Endothelial cell of umbilical vein (primary cell): Measurements from ENCODE around the gene MEGF11. TPM values are rescaled to one million over a fixed set of nuclear protein-coding genes. Genes with fewer than 3 reads are reported as not detected.

Experiments
- BruUV-seq: library from RNA; stranded (reverse); fragments of 400-500 nt; replicated peaks from 2 replicates; lab custom pipeline; 2021; lab: Mats Ljungman, UMichigan
- CTCF ChIA-PET: fragments of 300-600, 350-600 bp; sonication (Branson Sonifier 250); formaldehyde crosslinking; loops from one replicate; lab custom pipeline; 2021; ENCODE audit warnings: antibody characterized with exemption, inconsistent platforms; lab: Charles Lee
- POLR2A ChIA-PET: fragments of 300-600, 350-600 bp; sonication (Branson Sonifier 250); formaldehyde crosslinking; loops from one replicate; lab custom pipeline; 2021; ENCODE audit warnings: antibody characterized with exemption, inconsistent platforms; lab: Charles Lee
- DNase-seq: peaks from one replicate; pipeline ENCODE4 v3.0.0-alpha.2; 2011; ENCODE audit warnings: low read depth, low spot score
- FAIRE-seq: peaks from 2 replicates; lab custom pipeline; 2011; peaks lifted over from hg19 to GRCh38; lab: Jason Lieb, UNC
- H2AFZ ChIP-seq: 2 replicates; pipeline ENCODE4 v1.6.0; 2012; ENCODE audit warnings: low read depth, low read length, control low read depth, inconsistent platforms
- H3K27ac ChIP-seq: 2 replicates; pipeline ENCODE4 v1.5.1; 2011; ENCODE audit warnings: low read depth, mild to moderate bottlenecking, control low read depth, low read length, moderate library complexity; ENCODE audit not compliant: insufficient read depth
- H3K27me3 ChIP-seq, 2 experiments: 2 replicates each; pipeline versions ENCODE4 v1.6.0 to v1.6.1; 2011; ENCODE audit warnings: low read length in 2 of 2, mixed read lengths in 1 of 2; ENCODE audit not compliant: control insufficient read depth in 2 of 2, insufficient read depth in 2 of 2
- H3K36me3 ChIP-seq, 2 experiments: 2 replicates in 1 of 2; 3 replicates in 1 of 2; pipeline ENCODE4 v1.5.1; 2011; ENCODE audit warnings: low read length in 2 of 2, mild to moderate bottlenecking in 1 of 2, moderate library complexity in 1 of 2; ENCODE audit not compliant: control insufficient read depth in 2 of 2, insufficient read depth in 2 of 2; ENCODE audit errors: extremely low read depth in 1 of 2
- H3K4me1 ChIP-seq: 3 replicates; pipeline ENCODE4 v1.5.1; 2011; ENCODE audit warnings: mild to moderate bottlenecking, low read length; ENCODE audit not compliant: control insufficient read depth, insufficient read depth; ENCODE audit errors: extremely low read depth
- H3K4me2 ChIP-seq: 2 replicates; pipeline ENCODE4 v1.6.1; 2011; ENCODE audit warnings: low read length, control low read depth, mixed read lengths; ENCODE audit not compliant: insufficient read depth
- H3K4me3 ChIP-seq, 3 experiments: fragments of 200-600 bp in 1 of 3; sonication (generic), shearing (Covaris generic) in 1 of 3; replicated peaks in 1 of 3; 2 replicates each; pipeline ENCODE4 v1.5.1; 2011 to 2016; ENCODE audit warnings: control low read depth in 3 of 3, low read length in 3 of 3, mild to moderate bottlenecking in 2 of 3, inconsistent platforms in 1 of 3, low read depth in 1 of 3, moderate library complexity in 1 of 3; ENCODE audit not compliant: insufficient read depth in 1 of 3
- H3K79me2 ChIP-seq: 2 replicates; pipeline ENCODE4 v1.6.0; 2012; ENCODE audit warnings: low read length, inconsistent platforms; ENCODE audit not compliant: control insufficient read depth, insufficient read depth
- H3K9ac ChIP-seq: replicated peaks from 2 replicates; pipeline ENCODE3; 2011; ENCODE audit warnings: low read length, control low read depth; ENCODE audit not compliant: insufficient read depth; ENCODE audit errors: extremely low read depth
- H3K9me1 ChIP-seq: replicated peaks from 3 replicates; pipeline ENCODE4 v1.6.0; 2011; ENCODE audit warnings: mild to moderate bottlenecking, low read length; ENCODE audit not compliant: control insufficient read depth, insufficient read depth; ENCODE audit errors: extremely low read depth
- H3K9me3 ChIP-seq: replicated peaks from 2 replicates; pipeline ENCODE4 v1.5.1; 2012; ENCODE audit warnings: low read length, inconsistent platforms; ENCODE audit not compliant: control insufficient read depth, insufficient read depth
- H4K20me1 ChIP-seq: replicated peaks from 2 replicates; pipeline ENCODE3; 2011; ENCODE audit warnings: mild to moderate bottlenecking, low read length; ENCODE audit not compliant: control insufficient read depth, insufficient read depth; ENCODE audit errors: extremely low read depth
- EZH2 ChIP-seq: IDR thresholded peaks from 2 replicates; pipeline ENCODE4 v1.6.1; 2012; ENCODE audit warnings: borderline replicate concordance, low read depth, mild to moderate bottlenecking, moderate library complexity, low read length, inconsistent platforms; ENCODE audit not compliant: severe bottlenecking
- FOS ChIP-seq: IDR thresholded peaks from 2 replicates; pipeline ENCODE4 v1.6.1; 2011; ENCODE audit warnings: mild to moderate bottlenecking, low read length, moderate library complexity, borderline replicate concordance; ENCODE audit not compliant: insufficient read depth
- GATA2 ChIP-seq: IDR thresholded peaks from 2 replicates; pipeline ENCODE4 v1.7.0; 2011; ENCODE audit warnings: low read depth, mild to moderate bottlenecking, moderate library complexity, mixed read lengths, low read length; ENCODE audit not compliant: insufficient read length, insufficient read depth
- JUN ChIP-seq: IDR thresholded peaks from 2 replicates; pipeline ENCODE4 v1.6.1; 2011; ENCODE audit warnings: borderline replicate concordance, low read depth; ENCODE audit not compliant: insufficient read length, insufficient read depth
- MYC ChIP-seq: IDR thresholded peaks from one replicate; pipeline ENCODE4 v1.6.1; 2011; ENCODE audit warnings: mild to moderate bottlenecking, low read depth, low read length
- dilution Hi-C: fragments of 300-500 bp; cut with MboI; formaldehyde crosslinking; loops from one replicate; pipeline ENCODE4 v1.15.0; 2019; ENCODE audit warnings: low sequenced_read_pairs; ENCODE audit not compliant: extremely low pct_ligation_motif_present
- intact Hi-C: fragments of 100-400 bp; cut with micrococcal nuclease; formaldehyde crosslinking; loops from one replicate; pipeline ENCODE4 v1.10.0; 2022
- polyA plus RNA-seq, 4 experiments: library from polyadenylated mRNA; depleted of rRNA in 3 of 4; stranded (reverse) in 3 of 4; unstranded in 1 of 4; fragments of >200 nt; gene quantifications; 2 replicates each; pipeline versions ENCODE4 v1.2.1 to v1.2.3, GENCODE V29; 2011 to 2012; ENCODE audit warnings: missing spikeins in 1 of 4
- total RNA-seq: library from RNA; stranded (reverse); gene quantifications from 2 replicates; pipeline ENCODE4 v1.2.3, GENCODE V29; 2021
- TF ChIP-seq, protein P1 (sequence below), 2 donors: IDR thresholded peaks; 1 replicate in 1 of 2; 2 replicates in 1 of 2; pipeline ENCODE4 v1.5.1; 2011; ENCODE audit warnings: low read length in 2 of 2, mild to moderate bottlenecking in 2 of 2, moderate library complexity in 2 of 2, control low read depth in 1 of 2, inconsistent platforms in 1 of 2, low read depth in 1 of 2; ENCODE audit not compliant: insufficient read depth in 1 of 2; ENCODE audit errors: extremely low read depth in 1 of 2
- TF ChIP-seq, protein P2 (sequence below): IDR thresholded peaks from 2 replicates; pipeline ENCODE4 v1.6.1; 2011; ENCODE audit not compliant: insufficient read depth, insufficient read length

MEGF11 gene
- total and polyA plus RNA-seq, 2 donors (not counting 3 experiments of a cell fraction or from before 2014, with no cell fraction given) = not detected

DNA sequence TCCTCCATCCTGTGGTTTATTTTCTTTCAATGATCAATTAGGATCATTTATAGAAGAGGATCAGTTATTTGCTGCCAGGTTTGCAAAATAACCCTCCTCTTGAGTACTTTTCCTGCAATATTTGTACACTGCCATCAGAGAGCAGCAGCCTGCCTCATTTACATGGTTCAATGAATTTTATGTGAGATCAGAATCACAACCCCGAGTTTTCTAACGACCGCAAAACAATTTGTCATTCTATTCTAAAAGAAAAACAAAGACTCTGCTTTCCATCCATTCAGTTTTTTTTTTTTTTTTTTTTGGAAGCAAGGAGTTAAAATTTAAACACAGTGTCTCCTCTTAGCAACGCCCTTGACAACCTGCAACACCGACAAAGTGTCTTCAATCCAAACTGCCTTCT, 237.4 kb downstream of the MEGF11 start:
- Histone ChIP-seq H3K79me2 (no peaks in the 10 kb centered on the region), H2AFZ (no peak overlapping the region), H3K27me3 (no peaks in the 10 kb centered on the region), H3K9ac (no peak overlapping the region), H3K9me1 (no peaks in the 10 kb centered on the region), H3K4me2 (no peak overlapping the region), H3K4me1 (no peaks in the 10 kb centered on the region), H3K36me3 (no peaks in the 10 kb centered on the region), H4K20me1 (no peaks in the 10 kb centered on the region), H3K9me3 (no peaks in the 10 kb centered on the region), H3K27ac (no peak overlapping the region), H3K4me3 (no peak overlapping the region)
- dilution Hi-C loops = no loop called here
- POLR2A ChIA-PET = no interaction called here
- FAIRE-seq (no peak), DNase-seq (no peak)
- CTCF ChIA-PET = no interaction called here
- TF ChIP-seq JUN (no peak), MYC (no peak), FOS (no peak), GATA2 (no peak), EZH2 (no peak)
- TF ChIP-seq, protein P1, sequence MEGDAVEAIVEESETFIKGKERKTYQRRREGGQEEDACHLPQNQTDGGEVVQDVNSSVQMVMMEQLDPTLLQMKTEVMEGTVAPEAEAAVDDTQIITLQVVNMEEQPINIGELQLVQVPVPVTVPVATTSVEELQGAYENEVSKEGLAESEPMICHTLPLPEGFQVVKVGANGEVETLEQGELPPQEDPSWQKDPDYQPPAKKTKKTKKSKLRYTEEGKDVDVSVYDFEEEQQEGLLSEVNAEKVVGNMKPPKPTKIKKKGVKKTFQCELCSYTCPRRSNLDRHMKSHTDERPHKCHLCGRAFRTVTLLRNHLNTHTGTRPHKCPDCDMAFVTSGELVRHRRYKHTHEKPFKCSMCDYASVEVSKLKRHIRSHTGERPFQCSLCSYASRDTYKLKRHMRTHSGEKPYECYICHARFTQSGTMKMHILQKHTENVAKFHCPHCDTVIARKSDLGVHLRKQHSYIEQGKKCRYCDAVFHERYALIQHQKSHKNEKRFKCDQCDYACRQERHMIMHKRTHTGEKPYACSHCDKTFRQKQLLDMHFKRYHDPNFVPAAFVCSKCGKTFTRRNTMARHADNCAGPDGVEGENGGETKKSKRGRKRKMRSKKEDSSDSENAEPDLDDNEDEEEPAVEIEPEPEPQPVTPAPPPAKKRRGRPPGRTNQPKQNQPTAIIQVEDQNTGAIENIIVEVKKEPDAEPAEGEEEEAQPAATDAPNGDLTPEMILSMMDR (IDR thresholded peaks at IDR 0.05; ENCODE audit: extremely low read depth in 1 of 2, insufficient read depth in 1 of 2, low read depth in 1 of 2, low read length in 2 of 2) = no peak
- TF ChIP-seq, protein P2, sequence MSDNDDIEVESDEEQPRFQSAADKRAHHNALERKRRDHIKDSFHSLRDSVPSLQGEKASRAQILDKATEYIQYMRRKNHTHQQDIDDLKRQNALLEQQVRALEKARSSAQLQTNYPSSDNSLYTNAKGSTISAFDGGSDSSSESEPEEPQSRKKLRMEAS = no peak
- intact Hi-C loops = no loop called here
- no TSS peak for BruUV-seq
